Activated B cell treated with CpG ODN at 0.5 μM for 24 hours (primary cell): ENCODE results near the gene DNAJC12. TPM values are rescaled to one million over a fixed set of nuclear protein-coding genes. Genes with fewer than 3 reads are reported as not detected.
"Not testable (repeated sequence)": the region's sequence is repeated elsewhere in the genome, so short reads cannot be mapped to it uniquely, and the experiment has no call there.

Source experiments
- ATAC-seq: fragments of 200-7000 bp; cut with Tn5 transposase; one replicate; pipeline ENCODE4 v1.10.0; 2021; ENCODE audit warnings: low read depth, mild to moderate bottlenecking, moderate library complexity
- CTCF ChIA-PET: fragments of 350-600 bp; sonication (Branson Sonifier 250); formaldehyde crosslinking; loops from one replicate; lab custom pipeline; 2021; ENCODE audit warnings: antibody characterized with exemption; lab: Charles Lee
- POLR2A ChIA-PET: fragments of 350-600 bp; sonication (Branson Sonifier 250); formaldehyde crosslinking; loops from one replicate; lab custom pipeline; 2021; ENCODE audit warnings: antibody characterized with exemption; lab: Charles Lee
- DNase-seq: peaks from one replicate; pipeline ENCODE4 v3.0.0; 2022
- H3K27ac Mint-ChIP-seq: one replicate; pipeline ENCODE4 v1.8.0; 2020; ENCODE audit warnings: mixed read lengths
- H3K27me3 Mint-ChIP-seq: one replicate; pipeline ENCODE4 v1.8.0; 2021; ENCODE audit warnings: mixed read lengths
- H3K36me3 Mint-ChIP-seq: one replicate; pipeline ENCODE4 v1.8.0; 2021; ENCODE audit warnings: low read depth, mixed read lengths
- H3K4me1 Mint-ChIP-seq: one replicate; pipeline ENCODE4 v1.8.0; 2021; ENCODE audit warnings: mixed read lengths
- H3K4me3 Mint-ChIP-seq: one replicate; pipeline ENCODE4 v1.8.0; 2020; ENCODE audit warnings: mild to moderate bottlenecking, mixed read lengths
- H3K9me3 Mint-ChIP-seq: one replicate; pipeline ENCODE4 v1.8.0; 2020; ENCODE audit warnings: mixed read lengths
- CTCF ChIP-seq: fragments of 200-600 bp; IDR thresholded peaks from one replicate; pipeline ENCODE4 v1.8.0; 2022; ENCODE audit warnings: antibody characterized with exemption, mild to moderate bottlenecking
- intact Hi-C: fragments of 100-400 bp; cut with micrococcal nuclease; formaldehyde crosslinking; loops from one replicate; pipeline ENCODE4 v1.15.1; 2024
- total RNA-seq: library from RNA; stranded (reverse); gene quantifications from 2 replicates; pipeline ENCODE4 v1.2.3, GENCODE V29; 2022

Gene DNAJC12
- total RNA-seq, 1 donor from 2014 or later: 0.31 TPM

- peak overlapping the region; percentile 35 for H3K27ac Mint-ChIP-seq
- ATAC-seq: no peak
- TF ChIP-seq CTCF: no peak
- H3K4me1 Mint-ChIP-seq: peaks cover 53% of the 10 kb centered on the region
- ChIA-PET CTCF (interaction anchor here (1.2 to 1.7 kb wide), 2 partner anchors 13 to 70 kb away, joined by 6 to 8 read pairs; no protein-coding TSS in a partner anchor), POLR2A (interaction anchor here (0.6 kb wide), 1 partner anchor 565 kb away, joined by 4 read pairs; the partner anchor contains the start of gene PBLD)
- no peak for DNase-seq
- H3K27me3 Mint-ChIP-seq: peaks cover 4% of the 10 kb centered on the region
- intact Hi-C loops: loop anchor here (10.0 kb wide), 1 partner anchor 758 kb away; the partner anchor contains the start of gene SLC25A16
- H3K9me3 Mint-ChIP-seq: no peaks in the 10 kb centered on the region
- H3K4me3 Mint-ChIP-seq: no peak overlapping the region
- peaks cover 10% of the 10 kb centered on the region for H3K36me3 Mint-ChIP-seq
Measured at GRCh38 chr10:67767244-67767643, 70.7 kb downstream of the DNAJC12 start.

- CTCF ChIA-PET: interaction anchor here (0.6 to 2.6 kb wide), 4 partner anchors 9 to 67 kb away, joined by 3 to 13 read pairs (median 8); no protein-coding TSS in a partner anchor
- POLR2A ChIA-PET: interaction anchor here (0.6 to 2.3 kb wide), 14 partner anchors 9 to 1541 kb away, joined by 3 to 60 read pairs (median 5); partner anchors contain the start of genes HNRNPH3 and RUFY2
- TF ChIP-seq CTCF: no peak
- H3K4me3 Mint-ChIP-seq: peak overlapping the region; percentile 94
- DNase-seq (peak; percentile 98), ATAC-seq (peak; percentile 78)
- H3K36me3 Mint-ChIP-seq: peaks cover 10% of the 10 kb centered on the region
- H3K27ac Mint-ChIP-seq: peak overlapping the region; percentile 99
- peaks cover 4% of the 10 kb centered on the region for H3K27me3 Mint-ChIP-seq
- peaks cover 31% of the 10 kb centered on the region for H3K4me1 Mint-ChIP-seq
- intact Hi-C loops: loop anchor here (1.0 to 10.0 kb wide), 7 partner anchors 9 to 761 kb away; partner anchors contain the start of genes SIRT1 and SLC25A16
- no peaks in the 10 kb centered on the region for H3K9me3 Mint-ChIP-seq
Measured at GRCh38 chr10:67764012-67764822, 73.8 kb downstream of the DNAJC12 start.

GRCh38 chr10:67763499-67764011, 74.4 kb downstream of the DNAJC12 start:
- H3K4me3 Mint-ChIP-seq: peak overlapping the region; percentile 94
- ChIA-PET POLR2A (interaction anchor here (0.6 to 2.3 kb wide), 9 partner anchors 9 to 1362 kb away, joined by 3 to 60 read pairs (median 5); partner anchors contain the start of gene HNRNPH3), CTCF (interaction anchor here (1.1 to 2.6 kb wide), 3 partner anchors 10 to 66 kb away, joined by 4 to 13 read pairs (median 12); no protein-coding TSS in a partner anchor)
- ATAC-seq (peak; percentile 49), DNase-seq (peak; percentile 73)
- intact Hi-C loops: loop anchor here (1.0 to 10.0 kb wide), 7 partner anchors 10 to 761 kb away; partner anchors contain the start of genes SIRT1 and SLC25A16
- H3K27me3 Mint-ChIP-seq: peaks cover 4% of the 10 kb centered on the region
- peaks cover 29% of the 10 kb centered on the region for H3K4me1 Mint-ChIP-seq
- no peaks in the 10 kb centered on the region for H3K9me3 Mint-ChIP-seq
- TF ChIP-seq CTCF: no peak
- H3K36me3 Mint-ChIP-seq: peaks cover 10% of the 10 kb centered on the region
- peak overlapping the region; percentile 99 for H3K27ac Mint-ChIP-seq

- Mint-ChIP-seq H3K27ac (peak overlapping the region; percentile 99), H3K4me3 (peak overlapping the region; percentile 32), H3K4me1 (peaks cover 29% of the 10 kb centered on the region)
- DNase-seq, ATAC-seq, H3K27me3 Mint-ChIP-seq, H3K9me3 Mint-ChIP-seq, H3K36me3 Mint-ChIP-seq, POLR2A ChIA-PET: not testable (repeated sequence)
- intact Hi-C loops: loop anchor here (10.0 kb wide), 1 partner anchor 762 kb away; the partner anchor contains the start of gene SLC25A16
- CTCF ChIA-PET: interaction anchor here (1.2 to 2.6 kb wide), 2 partner anchors 17 kb away, joined by 6 to 13 read pairs; no protein-coding TSS in a partner anchor
Measured at GRCh38 chr10:67762567-67762966, 75.4 kb downstream of the DNAJC12 start.

GRCh38 chr10:67760272-67760671, 77.7 kb downstream of the DNAJC12 start:
- ATAC-seq (no peak), DNase-seq (no peak)
- Mint-ChIP-seq H3K4me3 (no peak overlapping the region), H3K9me3 (no peaks in the 10 kb centered on the region), H3K4me1 (peaks cover 27% of the 10 kb centered on the region), H3K27me3 (peaks cover 4% of the 10 kb centered on the region), H3K27ac (no peak overlapping the region), H3K36me3 (peaks cover 10% of the 10 kb centered on the region)
- ChIA-PET CTCF (interaction anchor here (1.1 to 1.7 kb wide), 2 partner anchors 28 to 63 kb away, joined by 3 to 4 read pairs; no protein-coding TSS in a partner anchor), POLR2A (no interaction called here)
- TF ChIP-seq CTCF: no peak
- intact Hi-C loops: loop anchor here (10.0 kb wide), 1 partner anchor 765 kb away; the partner anchor contains the start of gene SLC25A16

Other genes starting within 250 kb of the DNAJC12 start
- gene CTNNA3, start 142.0 kb downstream of the DNAJC12 start, total RNA-seq: not detected in 2 replicates
- 30.1 and 31.6 TPM in 2 replicates for gene SIRT1, start 46.5 kb upstream of the DNAJC12 start, total RNA-seq
- gene HERC4, start 237.1 kb upstream of the DNAJC12 start, total RNA-seq: 65.3 and 84.2 TPM in 2 replicates